ENCODE data around the gene FCRL6. TPM values are rescaled to one million over a fixed set of nuclear protein-coding genes. Genes with fewer than 3 reads are reported as not detected.

The FCRL6 gene
- polyA plus RNA-seq, 5 donors = 0.25 to 0.61 (median 0.46) TPM

DNA sequence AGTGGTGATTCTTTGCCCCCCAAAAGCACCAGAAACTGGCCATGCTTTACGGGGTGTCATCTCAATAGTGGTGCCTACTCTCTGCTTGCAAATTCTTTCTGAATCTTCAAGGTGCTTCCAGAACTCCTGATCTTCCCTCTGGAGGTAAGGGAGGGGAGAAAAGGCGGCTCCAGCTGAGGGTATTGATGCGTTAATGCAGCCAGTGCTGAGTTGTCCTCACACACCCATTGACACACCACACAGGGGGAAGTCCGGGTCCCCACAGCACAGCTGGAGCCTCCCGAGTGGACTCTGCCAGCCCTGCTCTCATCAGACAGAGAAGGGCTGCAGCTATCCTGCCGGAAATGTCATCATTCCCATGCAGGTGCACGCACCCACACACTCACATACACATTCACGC is 59.1 kb downstream of the FCRL6 start:
- DNase-seq = no peak

DNA sequence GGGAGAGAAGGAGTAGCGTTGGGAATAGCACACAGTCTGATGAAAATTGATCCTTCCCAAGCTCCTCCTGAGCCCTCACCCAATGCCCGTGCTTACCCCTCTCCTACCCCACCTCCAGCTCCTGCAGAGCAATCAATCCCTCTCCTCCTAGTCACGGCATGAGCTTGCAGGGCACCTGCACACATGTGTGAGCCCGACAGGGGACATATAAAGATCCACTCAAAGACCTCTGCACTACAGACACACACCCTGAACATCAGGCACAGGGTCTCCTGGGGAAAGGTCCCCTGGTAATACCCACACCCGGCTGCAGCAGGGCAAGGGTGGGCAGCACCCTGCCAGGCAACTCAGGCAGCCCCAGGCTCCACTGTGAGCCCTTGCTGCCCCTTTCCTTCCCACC is 59.9 kb downstream of the FCRL6 start:
- DNase-seq = no peak

DNA sequence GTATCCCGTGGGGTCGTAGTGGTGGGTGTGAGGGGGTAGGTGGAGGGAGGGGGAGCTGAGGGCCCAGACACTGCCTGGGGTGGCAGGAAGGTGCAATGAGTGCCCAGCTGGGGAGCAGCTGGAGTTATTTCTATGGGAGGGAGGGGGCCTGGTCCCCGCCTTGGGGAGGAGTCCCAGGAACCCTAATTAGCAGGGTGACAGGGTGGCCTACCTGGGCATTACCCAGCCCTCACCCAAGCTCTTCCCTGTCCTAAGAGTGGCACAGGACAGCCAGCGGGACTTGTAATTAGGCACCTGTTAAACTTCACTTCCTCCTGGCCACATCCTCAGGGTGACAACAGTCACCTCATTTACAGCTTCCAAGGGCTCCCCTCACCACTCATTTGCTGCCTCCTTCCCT is 60.4 kb downstream of the FCRL6 start, which contains the start of gene VSIG8:
VSIG8 (minus strand) TSS at position 101 of the 400 bp plus-strand sequence. CDS start 136 bp downstream, outside the sequence.
- no peak for DNase-seq

DNA sequence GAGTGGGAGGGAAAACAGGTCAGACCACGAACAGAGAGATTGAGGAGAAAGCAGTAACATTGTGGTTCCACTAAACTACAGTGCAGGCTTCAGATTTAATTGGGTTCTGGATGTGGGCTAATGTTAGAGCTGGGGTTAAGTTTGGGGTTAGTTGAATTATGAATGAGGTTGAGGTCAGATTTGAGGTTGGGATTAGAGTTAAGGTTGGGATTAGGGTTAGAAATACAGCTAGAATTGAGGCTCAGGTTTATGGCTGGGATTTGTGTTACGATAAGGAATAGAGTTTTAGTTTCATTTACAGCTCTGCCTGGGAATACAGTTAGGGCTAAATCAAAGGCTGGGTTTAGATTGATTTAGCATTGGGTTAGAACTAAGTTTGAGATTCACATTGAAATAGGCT is 62.1 kb downstream of the FCRL6 start:
- DNase-seq = no peak

Other genes starting within 250 kb of the FCRL6 start
- not detected for gene APCS, start 214.5 kb upstream of the FCRL6 start, polyA plus RNA-seq (ENCODE audit: insufficient read depth in 1 of 5, insufficient read length in 5 of 5, low replicate concordance in 1 of 5)
- gene CRP, start 87.8 kb upstream of the FCRL6 start, polyA plus RNA-seq (ENCODE audit: insufficient read depth in 1 of 5, insufficient read length in 5 of 5, low replicate concordance in 1 of 5) = not detected
- gene DUSP23, start 21.4 kb upstream of the FCRL6 start, polyA plus RNA-seq (ENCODE audit: insufficient read depth in 1 of 5, insufficient read length in 5 of 5, low replicate concordance in 1 of 5) = 10 to 100 TPM; 11.0 to 20.5 (median 12.2) TPM
- gene SLAMF8, start 24.5 kb downstream of the FCRL6 start, polyA plus RNA-seq (ENCODE audit: insufficient read depth in 1 of 5, insufficient read length in 5 of 5, low replicate concordance in 1 of 5) = 1 to 10 TPM in 3 of 5 donors, under 1 TPM in 2; 0.58 to 1.9 (median 1.0) TPM
- gene VSIG8, start 60.3 kb downstream of the FCRL6 start, polyA plus RNA-seq (ENCODE audit: insufficient read depth in 1 of 5, insufficient read length in 5 of 5, low replicate concordance in 1 of 5) = under 1 TPM in 2 of 5 donors, not detected in 3; 0.08 to 0.10 TPM
- 10 to 100 TPM in 1 of 5 donors, 1 to 10 TPM in 4; 1.8 to 12.7 (median 8.2) TPM for gene CFAP45, start 97.8 kb downstream of the FCRL6 start, polyA plus RNA-seq (ENCODE audit: insufficient read depth in 1 of 5, insufficient read length in 5 of 5, low replicate concordance in 1 of 5)
- gene TAGLN2, start 123.1 kb downstream of the FCRL6 start, polyA plus RNA-seq (ENCODE audit: insufficient read depth in 1 of 5, insufficient read length in 5 of 5, low replicate concordance in 1 of 5) = 100 to 1,000 TPM; 255 to 529 (median 315) TPM
- gene IGSF9, start 143.3 kb downstream of the FCRL6 start, polyA plus RNA-seq (ENCODE audit: insufficient read depth in 1 of 5, insufficient read length in 5 of 5, low replicate concordance in 1 of 5) = 10 to 100 TPM; 10.2 to 17.7 (median 15.7) TPM
- gene SLAMF9, start 151.9 kb downstream of the FCRL6 start, polyA plus RNA-seq (ENCODE audit: insufficient read depth in 1 of 5, insufficient read length in 5 of 5, low replicate concordance in 1 of 5) = not detected
- gene PIGM, start 229.6 kb downstream of the FCRL6 start, polyA plus RNA-seq (ENCODE audit: insufficient read depth in 1 of 5, insufficient read length in 5 of 5, low replicate concordance in 1 of 5) = 10 to 100 TPM in 4 of 5 donors, 1 to 10 TPM in 1; 9.7 to 14.7 (median 13.0) TPM

Measured in right lung (tissue), 5 donors.